H9 (cell line): ENCODE data around the gene TMEM242. TPM values are rescaled to one million over a fixed set of nuclear protein-coding genes. Genes with fewer than 3 reads are reported as not detected.
A peak's percentile ranks its signal among the peaks of the same experiment; 100 is the strongest.

Source experiments
- DNase-seq: peaks from one replicate; pipeline ENCODE4 v3.0.0-alpha.2; 2017
- H2AFZ ChIP-seq: one replicate; pipeline ENCODE4 v1.6.1; 2013; ENCODE audit warnings: mild to moderate bottlenecking, low read length, control low read depth, moderate library complexity
- H2AK5ac ChIP-seq: 2 replicates; pipeline ENCODE4 v1.6.1; 2013; ENCODE audit warnings: low read length, control low read depth, mixed read lengths; ENCODE audit not compliant: insufficient read length
- H2BK120ac ChIP-seq: one replicate; pipeline ENCODE4 v1.6.1; 2013; ENCODE audit warnings: low read depth, mild to moderate bottlenecking, low read length, control low read depth, inconsistent platforms; ENCODE audit not compliant: poor library complexity, severe bottlenecking
- H2BK12ac ChIP-seq: 2 replicates; pipeline ENCODE4 v1.6.1; 2013; ENCODE audit warnings: low read length, control low read depth, mixed read lengths, low read depth; ENCODE audit not compliant: insufficient read length
- H2BK15ac ChIP-seq: 2 replicates; pipeline ENCODE4 v1.6.1; 2013; ENCODE audit warnings: low read depth, low read length, control low read depth
- H2BK20ac ChIP-seq: one replicate; pipeline ENCODE4 v1.6.1; 2013; ENCODE audit warnings: low read depth, mild to moderate bottlenecking, low read length, control low read depth, inconsistent platforms; ENCODE audit not compliant: poor library complexity, severe bottlenecking
- H2BK5ac ChIP-seq: 2 replicates; pipeline ENCODE4 v1.6.1; 2013; ENCODE audit warnings: low read length, control low read depth, mixed read lengths; ENCODE audit not compliant: insufficient read length
- H3K14ac ChIP-seq: 2 replicates; pipeline ENCODE4 v1.6.1; 2013; ENCODE audit warnings: low read length, control low read depth; ENCODE audit not compliant: insufficient read depth
- H3K18ac ChIP-seq: 2 replicates; pipeline ENCODE4 v1.6.1; 2013; ENCODE audit warnings: low read depth, mild to moderate bottlenecking, mixed read lengths, low read length, control low read depth; ENCODE audit not compliant: insufficient read length
- H3K23ac ChIP-seq: 2 replicates; pipeline ENCODE4 v1.6.1; 2013; ENCODE audit warnings: low read length, control low read depth, mixed read lengths, low read depth; ENCODE audit not compliant: insufficient read length
- H3K23me2 ChIP-seq: 2 replicates; pipeline ENCODE4 v1.6.1; 2013; ENCODE audit warnings: low read depth, mild to moderate bottlenecking, mixed read lengths, low read length, control low read depth; ENCODE audit not compliant: insufficient read length, poor library complexity, severe bottlenecking
- H3K27ac ChIP-seq: 2 replicates; pipeline ENCODE4 v1.5.1; 2013; ENCODE audit warnings: low read length, control low read depth, mixed read lengths, low read depth; ENCODE audit not compliant: insufficient read length
- H3K27me3 ChIP-seq: 2 replicates; pipeline ENCODE4 v1.6.1; 2013; ENCODE audit warnings: low read length, control low read depth, inconsistent platforms; ENCODE audit not compliant: insufficient read depth
- H3K4ac ChIP-seq: 2 replicates; pipeline ENCODE4 v1.6.1; 2013; ENCODE audit warnings: low read depth, mild to moderate bottlenecking, control low read depth, inconsistent platforms, low read length, moderate library complexity
- H3K4me1 ChIP-seq: 2 replicates; pipeline ENCODE4 v1.6.1; 2013; ENCODE audit warnings: low read length, control low read depth, inconsistent platforms; ENCODE audit not compliant: insufficient read depth
- H3K4me2 ChIP-seq: 2 replicates; pipeline ENCODE4 v1.6.1; 2013; ENCODE audit warnings: low read length, control low read depth, mixed read lengths; ENCODE audit not compliant: insufficient read length, insufficient read depth
- H3K56ac ChIP-seq: 2 replicates; pipeline ENCODE4 v1.6.1; 2013; ENCODE audit warnings: low read depth, mild to moderate bottlenecking, mixed read lengths, low read length, control low read depth; ENCODE audit not compliant: insufficient read length
- H3K79me1 ChIP-seq: 2 replicates; pipeline ENCODE4 v1.6.1; 2013; ENCODE audit warnings: low read depth, mild to moderate bottlenecking, moderate library complexity, low read length, control low read depth, inconsistent platforms; ENCODE audit not compliant: insufficient read depth, poor library complexity, severe bottlenecking
- H3K79me2 ChIP-seq: 2 replicates; pipeline ENCODE4 v1.6.1; 2013; ENCODE audit warnings: low read length, control low read depth, inconsistent platforms; ENCODE audit not compliant: insufficient read depth
- H3K9ac ChIP-seq: 2 replicates; pipeline ENCODE4 v1.6.1; 2013; ENCODE audit warnings: low read length, control low read depth, mixed read lengths; ENCODE audit not compliant: insufficient read length; ENCODE audit errors: extremely low read depth
- H3K9me3 ChIP-seq: one replicate; pipeline ENCODE4 v1.6.1; 2013; ENCODE audit warnings: low read depth, low read length, inconsistent platforms; ENCODE audit not compliant: control insufficient read depth
- H3T11ph ChIP-seq: one replicate; pipeline ENCODE4 v1.6.1; 2013; ENCODE audit warnings: mild to moderate bottlenecking, low read length, control low read depth, inconsistent platforms
- H4K20me1 ChIP-seq: one replicate; pipeline ENCODE4 v1.6.1; 2013; ENCODE audit not compliant: control insufficient read depth, insufficient read length, insufficient read depth
- H4K5ac ChIP-seq: 2 replicates; pipeline ENCODE4 v1.6.1; 2013; ENCODE audit warnings: low read depth, mild to moderate bottlenecking, mixed read lengths, low read length, control low read depth; ENCODE audit not compliant: insufficient read length
- H4K8ac ChIP-seq: replicated peaks from 2 replicates; pipeline ENCODE4 v1.6.1; 2013; ENCODE audit warnings: low read length, control low read depth, mixed read lengths, low read depth; ENCODE audit not compliant: insufficient read length
- H4K91ac ChIP-seq: 2 replicates; pipeline ENCODE4 v1.6.1; 2013; ENCODE audit warnings: low read depth, mild to moderate bottlenecking, moderate library complexity, mixed read lengths, low read length, control low read depth; ENCODE audit not compliant: insufficient read length
- H3K27ac Mint-ChIP-seq, 3 experiments: 2 replicates in 2 of 3; 3 replicates in 1 of 3; pipeline ENCODE4 v1.8.0; 2020 to 2021; ENCODE audit warnings: mixed read lengths in 3 of 3, mild to moderate bottlenecking in 1 of 3, moderate library complexity in 1 of 3
- H3K27me3 Mint-ChIP-seq: 2 replicates; pipeline ENCODE4 v1.8.0; 2021; ENCODE audit warnings: low read depth, mild to moderate bottlenecking, moderate library complexity, mixed read lengths
- H3K36me3 Mint-ChIP-seq, 3 experiments: 2 replicates in 2 of 3; 3 replicates in 1 of 3; pipeline ENCODE4 v1.8.0; 2020 to 2021; ENCODE audit warnings: low read depth in 3 of 3, mixed read lengths in 3 of 3; ENCODE audit not compliant: insufficient read depth in 1 of 3
- H3K4me1 Mint-ChIP-seq, 2 experiments: 2 replicates each; pipeline ENCODE4 v1.8.0; 2020; ENCODE audit warnings: mixed read lengths in 2 of 2
- H3K4me3 Mint-ChIP-seq, 2 experiments: 2 replicates in 1 of 2; 3 replicates in 1 of 2; pipeline ENCODE4 v1.8.0; 2020 to 2021; ENCODE audit warnings: mild to moderate bottlenecking in 2 of 2, mixed read lengths in 2 of 2, moderate library complexity in 1 of 2
- H3K9me3 Mint-ChIP-seq, 2 experiments: 2 replicates in 1 of 2; 3 replicates in 1 of 2; pipeline ENCODE4 v1.8.0; 2020; ENCODE audit warnings: mild to moderate bottlenecking in 2 of 2, mixed read lengths in 2 of 2, moderate library complexity in 1 of 2
- CTCF ChIP-seq: fragments of 200-600 bp; sonication (generic); conservative IDR thresholded peaks from 3 replicates; pipeline ENCODE4 v1.8.0; 2021; ENCODE audit warnings: antibody characterized with exemption, mild to moderate bottlenecking
- WGBS: extraction: QIAGEN DNeasy Blood & Tissue Kit; methylation state at CpG from one replicate; pipeline ENCODE4 v1.1.7; 2013; ENCODE audit warnings: missing lambda C conversion rate, low lambda C conversion rate, mixed read lengths; ENCODE audit not compliant: insufficient read length; ENCODE audit errors: extremely low coverage; 5-methylcytosine and 5-hydroxymethylcytosine counted together
- total RNA-seq: library from RNA; stranded (reverse); gene quantifications from 2 replicates; pipeline ENCODE4 v1.2.1, GENCODE V29; 2021

Gene TMEM242
- total RNA-seq, 1 experiment from 2014 or later, result 10.5 TPM

DNA sequence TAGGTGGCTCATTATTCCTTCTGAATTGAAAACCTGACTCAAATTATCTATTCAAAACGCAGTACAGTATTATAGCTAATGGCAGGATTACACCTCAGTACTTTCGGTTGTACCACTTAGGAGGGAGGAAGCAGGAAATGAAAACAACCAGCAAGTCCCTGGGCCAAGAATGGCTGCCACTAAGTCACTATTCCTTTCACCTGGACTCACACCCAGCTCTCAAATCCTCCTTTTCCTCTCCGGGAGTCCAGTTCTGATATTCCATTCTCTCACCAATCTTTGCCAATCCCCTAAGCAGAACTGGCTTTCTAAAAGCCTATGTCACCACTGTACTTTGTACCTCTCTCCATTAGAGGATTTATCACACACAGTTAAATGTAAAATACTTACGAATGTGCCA lies 20.6 kb downstream of the TMEM242 start:
- Histone ChIP-seq H2BK120ac (no peak overlapping the region), H2BK5ac (no peak overlapping the region), H3K56ac (no peak overlapping the region), H3K4me2 (no peak overlapping the region), H4K8ac (no peak overlapping the region), H2BK12ac (no peak overlapping the region), H2AFZ (no peak overlapping the region), H3K9me3 (no peaks in the 10 kb centered on the region), H3K18ac (no peak overlapping the region), H3K79me2 (no peaks in the 10 kb centered on the region), H3K27me3 (no peaks in the 10 kb centered on the region), H4K91ac (no peak overlapping the region), H4K20me1 (no peaks in the 10 kb centered on the region), H2BK20ac (no peak overlapping the region), H3K27ac (no peak overlapping the region), H2BK15ac (no peak overlapping the region), H3K23ac (no peak overlapping the region), H3K23me2 (no peaks in the 10 kb centered on the region), H3K79me1 (no peaks in the 10 kb centered on the region), H4K5ac (no peak overlapping the region), H3K14ac (no peak overlapping the region), H3K9ac (no peak overlapping the region), H3T11ph (no peak overlapping the region), H3K4me1 (0 out of 2 replicates have a peak, but pooled peaks cover 2% of the 10 kb centered on the region), H2AK5ac (no peak overlapping the region), H3K4ac (no peak overlapping the region)
- no peak overlapping the region for H3K4me3 Mint-ChIP-seq
- no peaks in the 10 kb centered on the region for H3K27me3 Mint-ChIP-seq
- H3K36me3 Mint-ChIP-seq, result no peaks in the 10 kb centered on the region; a peak in 1 of 7 replicates
- WGBS, result no CpG with 5 or more reads among the region's 4 CpGs
- no peak for TF ChIP-seq CTCF
- H3K4me1 Mint-ChIP-seq, result peaks cover 10 to 14% of the 10 kb centered on the region in 2 experiments
- H3K9me3 Mint-ChIP-seq, result no peaks in the 10 kb centered on the region
- peak overlapping the region in 2 of 3 experiments; percentile 11 to 44; a peak in 2 of 7 replicates for H3K27ac Mint-ChIP-seq
- no peak for DNase-seq
